Stimulated activated CD4-positive, alpha-beta T cell treated with anti-CD3 and anti-CD28 coated beads, Interleukin-1b, Interleukin-23, amount 100 ng/mL, for 1 hour (primary cell): ENCODE data around the gene PBX3.

ENCODE experiments used
- DNase-seq, 2 donors: peaks; one replicate each; pipeline ENCODE4 v3.0.0-alpha.2; 2020; ENCODE audit warnings: low read depth in 2 of 2

PBX3 gene

DNA sequence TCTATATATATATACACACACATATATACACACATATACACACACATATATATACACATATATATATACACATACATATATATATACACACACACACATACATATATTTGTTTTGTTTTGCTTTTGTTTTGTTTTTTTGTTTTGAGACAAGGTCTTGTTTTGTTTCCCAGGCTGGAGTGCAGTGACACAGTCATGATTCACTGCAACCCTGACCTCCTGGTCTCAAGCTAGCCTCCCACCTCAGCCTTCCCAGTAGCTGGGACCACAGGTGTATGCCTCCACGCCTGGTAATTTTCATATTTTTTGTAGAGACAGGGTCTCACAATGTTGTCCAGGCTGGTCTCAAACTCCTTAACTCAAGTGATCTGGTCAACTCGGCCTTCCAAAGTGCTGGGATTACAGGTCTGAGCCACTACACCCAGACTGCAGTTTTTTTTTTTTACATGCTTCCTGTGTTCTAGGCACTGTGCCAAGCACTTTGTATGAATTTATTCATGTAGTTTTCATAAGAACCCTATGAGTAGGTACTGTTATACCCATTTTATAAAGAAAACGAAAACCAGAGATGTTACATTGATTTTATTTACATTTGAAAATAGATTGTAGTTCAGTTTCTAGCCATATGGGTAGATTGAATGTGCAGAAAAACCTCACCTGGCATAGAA, 120.7 kb downstream of the PBX3 start:
- no peak for DNase-seq

DNA sequence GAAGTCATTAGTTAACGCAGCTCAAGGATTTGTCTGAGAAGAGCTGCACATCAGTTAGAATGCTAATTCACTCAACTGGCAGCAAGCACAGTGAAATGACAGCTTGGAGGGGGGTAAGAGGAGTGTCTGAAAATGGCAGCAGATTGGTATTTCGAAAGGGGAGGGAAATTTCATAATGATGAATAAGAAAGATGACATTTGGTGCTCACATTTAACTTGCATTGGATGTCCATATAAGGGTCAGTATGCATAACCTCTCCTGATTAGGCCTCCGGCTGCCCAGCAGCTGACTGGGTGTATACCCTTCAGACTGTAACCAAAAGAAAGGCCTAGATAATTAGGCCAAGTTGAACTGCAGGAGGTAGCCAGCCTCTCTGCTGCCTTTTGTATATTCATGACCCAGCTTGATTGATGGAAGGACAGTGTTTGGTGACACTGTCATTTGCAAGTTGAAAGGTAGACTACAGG, 131.0 kb downstream of the PBX3 start:
- DNase-seq, result no peak

DNA sequence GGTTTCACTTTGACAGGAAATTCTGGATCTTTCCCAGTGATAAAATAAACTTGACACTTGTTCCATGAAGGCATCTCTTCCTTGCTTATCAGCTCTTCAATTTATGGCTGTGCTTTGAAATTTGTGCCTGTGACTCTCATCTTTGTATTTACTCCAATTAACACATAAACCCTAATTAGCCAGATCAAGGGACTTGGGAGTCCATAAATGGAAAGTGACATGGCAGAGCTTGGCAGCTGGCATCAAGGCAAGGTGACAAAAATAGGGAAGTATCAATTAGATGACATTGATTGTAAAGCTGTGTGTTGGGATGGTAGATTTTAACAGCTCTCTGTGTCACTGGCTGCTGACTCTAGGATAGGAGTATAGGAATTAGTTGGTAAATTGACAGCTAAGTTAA, 133.9 kb downstream of the PBX3 start:
- DNase-seq, result no peak

DNA sequence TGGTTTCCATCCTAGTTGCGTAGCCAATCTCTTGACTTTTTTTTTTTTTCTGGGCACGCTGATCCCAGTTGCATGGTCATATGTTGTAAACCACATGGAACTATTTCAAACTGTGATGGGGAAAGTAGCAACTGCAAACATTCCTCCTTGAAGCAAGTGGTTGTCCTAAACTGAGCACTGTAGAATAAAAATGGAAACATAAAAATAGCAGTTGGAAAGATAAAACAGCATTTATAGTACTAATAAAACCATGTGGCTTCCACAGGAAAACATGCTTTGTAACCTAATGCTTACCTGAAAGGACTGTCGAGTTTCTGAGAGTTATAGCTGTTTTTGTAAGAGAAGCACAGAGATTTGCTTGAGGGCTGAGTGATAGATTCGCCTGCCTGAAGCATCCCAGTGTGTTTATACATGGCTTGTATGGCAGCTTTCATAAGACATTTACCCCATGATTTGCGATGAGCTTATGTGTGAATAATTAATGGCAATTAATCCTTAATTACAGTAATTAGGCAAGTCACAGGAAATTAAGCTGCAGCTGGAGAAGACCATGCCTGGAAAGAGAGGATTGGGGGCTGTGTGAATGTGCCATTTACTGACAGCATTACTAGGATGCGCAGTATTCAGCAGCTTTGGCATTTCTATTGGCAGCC, 136.5 kb downstream of the PBX3 start:
- no peak for DNase-seq

DNA sequence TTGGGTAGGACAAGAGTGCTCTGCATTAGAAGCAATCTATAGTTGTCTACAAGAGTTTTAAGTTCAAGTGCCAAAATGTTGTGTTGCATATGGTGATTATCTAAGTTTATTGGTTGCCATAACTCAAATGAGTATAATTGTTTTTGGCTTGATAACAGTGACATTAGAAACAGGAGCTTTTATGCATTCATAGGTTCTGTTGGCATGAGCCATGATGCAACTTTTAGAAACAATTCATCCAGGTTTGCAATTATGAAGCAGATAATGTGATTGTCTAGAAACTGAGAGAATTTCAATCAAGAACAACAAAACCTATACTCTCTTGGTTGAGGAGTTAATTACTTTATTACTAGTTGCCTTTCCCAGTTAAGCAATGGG, 137.0 kb downstream of the PBX3 start:
- no peak for DNase-seq

DNA sequence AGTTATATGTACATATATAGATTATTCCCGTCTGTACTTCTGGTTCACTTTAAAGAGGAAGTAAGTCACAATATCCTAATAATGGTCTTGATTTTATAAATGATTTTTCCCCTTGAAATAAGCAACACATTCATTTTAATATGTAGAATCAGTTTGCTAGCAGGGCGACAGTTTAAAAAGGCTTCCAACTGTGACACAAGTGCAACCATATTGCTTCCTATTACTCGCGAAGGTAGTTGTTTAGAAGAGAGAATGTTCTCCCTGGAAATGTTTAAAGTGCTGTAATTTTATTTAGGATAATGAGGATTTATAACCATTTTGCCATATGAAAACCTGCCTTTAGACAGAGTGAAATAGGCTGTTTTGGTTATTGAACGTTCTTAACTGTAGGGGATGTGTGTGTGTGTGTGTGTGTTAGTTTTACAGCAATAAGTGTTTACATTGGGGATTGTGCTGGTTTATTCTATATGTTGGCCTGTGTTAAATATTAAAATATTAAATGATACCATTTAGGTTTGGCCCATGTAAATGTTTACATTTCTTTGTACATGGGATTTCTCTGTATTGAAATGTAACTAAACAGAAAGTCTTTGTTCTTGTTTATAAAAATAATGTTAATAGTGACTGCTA, 138.3 kb downstream of the PBX3 start:
- DNase-seq, result no peak

DNA sequence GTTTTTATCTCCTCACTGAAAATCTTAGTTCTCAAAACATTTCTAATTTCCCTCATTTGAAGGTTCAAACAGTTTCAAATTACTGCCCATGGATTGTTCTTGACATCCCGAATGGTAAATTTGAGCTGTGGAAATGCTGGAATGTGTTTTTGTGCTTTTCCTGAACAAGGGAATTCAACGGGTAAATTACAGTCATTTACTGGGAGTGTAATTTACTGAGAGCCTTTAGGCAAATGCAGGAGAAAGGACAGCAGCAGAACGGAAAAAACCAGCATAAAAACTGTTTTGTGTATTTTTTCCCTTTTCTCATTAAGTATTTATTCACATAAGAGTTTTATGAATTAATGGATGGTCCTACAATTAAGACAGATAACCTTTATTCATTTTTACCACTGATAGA, 139.2 kb downstream of the PBX3 start:
- DNase-seq, result no peak

DNA sequence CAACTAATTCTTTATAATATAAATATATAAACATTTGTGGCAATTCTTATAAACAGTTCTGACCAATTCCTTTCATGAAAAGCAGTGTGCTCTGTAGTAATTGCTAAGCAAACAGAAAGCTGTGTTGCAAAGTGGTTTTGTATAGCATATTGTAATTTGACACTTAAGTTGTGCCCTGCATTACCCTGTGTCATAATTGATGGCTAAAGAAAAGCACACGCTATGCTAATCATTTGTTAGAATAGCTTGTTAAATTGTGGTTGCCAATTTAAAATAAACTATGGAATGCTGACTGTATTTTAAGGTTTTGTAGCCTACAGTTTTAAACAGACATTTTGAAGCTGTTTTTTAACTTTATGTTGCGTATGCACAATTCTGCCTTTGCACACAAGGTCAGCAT, 140.0 kb downstream of the PBX3 start:
- DNase-seq, result no peak

DNA sequence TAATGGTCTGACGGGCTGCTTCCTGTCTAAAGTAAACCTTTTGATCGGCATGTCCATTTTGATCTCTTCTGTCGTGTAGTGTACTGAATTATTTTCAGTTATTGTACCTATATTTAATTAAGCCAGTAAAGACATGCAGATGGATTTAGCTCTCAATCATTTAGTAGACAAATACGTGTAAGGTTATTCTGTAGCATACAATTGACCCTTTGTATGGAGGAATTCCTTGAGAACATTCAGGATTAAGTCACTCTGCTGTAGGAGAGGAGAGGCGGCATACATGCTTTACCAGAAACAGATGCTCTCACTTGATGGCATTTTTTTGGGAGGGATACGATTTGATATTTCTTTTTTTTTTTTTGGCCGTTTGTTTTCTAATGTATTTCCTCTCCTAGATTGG, 141.0 kb downstream of the PBX3 start:
- no peak for DNase-seq

DNA sequence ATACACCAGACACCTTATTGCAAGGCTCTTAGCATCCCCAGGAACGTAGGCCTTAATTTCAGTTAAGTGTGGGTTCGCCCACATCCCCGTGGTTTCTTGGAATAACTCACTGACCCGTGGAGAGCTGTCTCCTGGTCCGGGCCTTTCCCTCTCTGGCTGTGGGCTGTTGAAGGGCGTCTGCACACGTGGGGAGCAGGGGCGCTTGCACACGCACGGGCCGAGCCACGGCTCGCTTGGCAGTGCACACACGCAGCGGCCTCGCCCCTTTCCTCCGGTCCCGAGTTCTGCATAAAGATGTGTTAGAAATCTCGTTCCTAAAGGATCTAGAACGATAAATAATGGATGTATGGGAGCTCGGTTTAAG, 141.9 kb downstream of the PBX3 start:
- no peak for DNase-seq

DNA sequence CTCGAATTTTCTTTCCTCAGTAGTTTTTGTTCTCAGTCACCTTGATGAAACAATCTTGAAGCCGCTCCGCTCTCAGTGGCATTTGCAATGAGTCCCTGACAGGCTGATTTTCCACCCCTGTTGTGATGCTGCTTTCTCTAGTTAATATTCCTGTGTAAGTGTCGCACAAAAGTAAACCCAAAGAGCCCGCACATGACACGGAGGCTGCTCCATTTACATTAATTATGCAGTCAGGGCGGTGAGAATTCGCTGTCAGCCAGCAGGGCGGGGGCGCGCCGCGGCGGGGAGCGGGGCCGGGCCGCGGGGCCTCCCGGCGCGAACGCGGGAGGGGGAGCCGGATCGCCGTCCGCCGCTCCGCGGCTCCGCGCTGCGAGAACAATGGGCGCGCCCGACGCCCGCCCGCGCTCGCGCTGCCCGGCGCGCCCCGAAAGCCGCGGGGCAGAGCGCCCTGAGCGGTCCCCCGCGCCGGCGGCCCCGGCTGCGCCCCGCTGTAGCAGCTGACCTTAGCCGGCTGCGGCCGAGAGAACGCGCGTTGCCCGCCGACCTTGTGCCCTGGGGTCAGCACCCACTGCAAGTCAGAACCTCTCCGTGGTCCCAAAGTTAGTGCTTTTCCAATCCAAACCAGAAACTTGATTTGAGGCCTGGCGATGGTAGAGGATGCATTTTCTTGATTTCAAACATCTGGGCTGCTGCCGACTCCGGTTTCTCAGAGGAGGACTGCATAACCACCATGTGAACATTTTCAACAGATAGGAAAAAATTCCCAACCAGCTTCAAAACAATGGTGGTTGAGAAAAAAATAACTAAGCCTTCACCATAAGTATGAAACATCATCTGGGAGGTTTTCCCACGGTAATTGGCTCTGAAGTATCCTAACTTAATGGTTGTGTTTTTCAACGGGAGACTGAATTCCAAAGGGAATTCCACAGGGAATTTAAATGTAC, 142.6 kb downstream of the PBX3 start:
- DNase-seq, result no peak

DNA sequence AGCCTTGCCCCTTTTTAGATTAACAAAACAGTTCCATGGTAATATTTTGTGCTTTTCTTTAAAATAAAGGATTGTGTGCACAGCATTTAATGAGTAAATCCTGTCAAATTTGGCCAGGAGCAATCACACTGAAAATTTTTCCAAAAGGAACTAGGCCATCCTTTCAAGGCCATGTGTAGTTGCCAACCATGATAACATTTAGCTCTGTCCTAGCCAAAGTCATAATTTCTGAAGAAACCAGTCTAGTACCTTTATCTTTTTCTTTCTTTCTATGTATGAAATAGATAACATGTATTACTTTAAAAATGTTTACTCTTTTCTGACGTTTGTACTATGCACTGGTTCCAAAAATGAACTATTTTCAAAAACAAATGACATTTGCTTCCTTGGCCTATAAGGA, 143.7 kb downstream of the PBX3 start:
- DNase-seq, result no peak

DNA sequence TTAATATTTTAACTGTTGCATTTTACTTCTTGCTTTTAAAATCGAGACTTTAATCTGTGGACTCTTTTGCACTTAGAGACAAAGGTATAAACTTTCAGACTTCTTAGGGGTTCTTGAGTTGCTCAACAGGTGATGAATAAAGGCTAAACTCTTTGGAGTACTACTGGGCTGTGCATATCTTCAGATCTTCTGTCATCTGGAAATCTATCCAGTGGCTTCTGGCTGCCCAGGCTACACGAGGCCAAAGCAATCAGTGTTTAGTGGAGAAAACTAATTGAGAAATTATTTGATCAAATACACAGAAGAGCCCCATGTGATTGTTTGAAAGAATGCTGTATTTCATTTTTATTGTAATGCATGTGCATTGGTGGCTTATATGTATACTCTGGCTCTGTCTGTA, 146.1 kb downstream of the PBX3 start:
- no peak for DNase-seq

DNA sequence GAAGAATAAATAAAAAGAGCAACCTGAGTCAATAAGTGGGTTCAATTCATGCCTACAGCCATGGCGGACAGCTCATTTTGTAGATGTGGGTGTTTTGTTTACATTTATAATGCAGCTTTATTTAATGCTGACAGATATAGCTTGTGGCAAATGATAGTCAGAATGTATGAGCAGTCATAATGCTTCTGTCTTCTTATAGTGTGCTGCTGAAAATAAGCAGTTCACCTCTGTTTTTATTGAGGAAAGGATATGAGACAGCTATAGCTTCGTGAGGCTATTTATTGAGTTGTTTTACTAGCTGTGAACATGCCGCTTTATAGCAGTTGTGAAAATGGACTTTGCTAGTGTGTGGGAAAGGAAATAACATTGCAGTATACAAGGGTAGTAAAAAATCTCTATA, 147.4 kb downstream of the PBX3 start:
- DNase-seq, result no peak

DNA sequence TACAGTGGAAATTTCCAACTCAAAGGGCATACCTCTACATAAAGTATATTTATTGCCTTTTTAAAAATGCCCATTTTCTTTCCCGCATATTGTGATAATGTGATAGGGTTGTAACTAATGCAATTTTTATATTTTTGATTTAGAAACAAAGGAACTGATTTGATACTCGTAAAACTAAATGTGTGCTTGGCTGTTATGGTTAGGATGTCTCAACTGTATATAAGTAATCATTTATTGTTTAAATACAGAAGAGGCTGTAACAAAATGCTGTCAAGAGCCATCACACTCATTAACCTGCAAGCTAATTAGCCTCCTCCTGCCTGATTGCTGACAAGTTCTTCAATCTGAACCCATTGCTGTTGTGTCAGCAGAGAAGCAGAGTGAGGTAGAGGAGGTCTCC, 149.2 kb downstream of the PBX3 start:
- no peak for DNase-seq

DNA sequence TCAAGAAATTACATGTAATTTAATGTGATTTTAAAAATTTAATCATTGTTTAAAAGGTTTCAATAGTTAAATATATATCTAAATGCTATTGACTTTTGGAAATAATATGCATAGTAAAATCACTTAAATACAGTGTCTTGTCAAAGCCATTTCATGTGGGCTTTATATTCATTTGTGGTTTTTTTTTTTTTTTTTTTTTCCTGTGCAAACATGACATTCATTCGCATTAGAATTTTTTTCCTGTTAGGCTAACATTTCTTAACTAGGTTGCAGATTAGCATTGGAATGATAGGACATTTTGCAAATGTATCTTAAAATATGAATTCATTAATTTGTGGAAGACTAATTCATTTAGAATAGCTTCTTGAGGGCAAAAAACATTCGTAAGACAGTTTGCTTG, 149.8 kb downstream of the PBX3 start:
- no peak for DNase-seq

DNA sequence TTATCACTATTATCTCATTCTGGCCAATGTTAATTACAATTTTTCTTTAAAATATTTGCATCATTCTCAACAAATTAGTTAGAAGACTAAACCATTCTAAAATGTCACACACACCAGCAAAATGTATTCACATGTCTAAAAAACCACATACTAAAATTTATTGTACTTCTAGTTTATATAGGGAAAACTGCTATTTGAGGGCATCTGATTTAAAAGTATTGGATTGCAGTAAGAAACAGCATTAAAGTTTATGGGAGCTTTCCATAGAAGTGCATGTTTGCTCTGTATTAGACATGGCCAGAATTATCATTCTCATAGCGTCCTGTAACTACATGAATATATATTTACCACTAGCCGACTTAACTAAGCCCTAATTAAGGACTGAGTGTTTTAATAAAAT, 150.3 kb downstream of the PBX3 start:
- no peak for DNase-seq

DNA sequence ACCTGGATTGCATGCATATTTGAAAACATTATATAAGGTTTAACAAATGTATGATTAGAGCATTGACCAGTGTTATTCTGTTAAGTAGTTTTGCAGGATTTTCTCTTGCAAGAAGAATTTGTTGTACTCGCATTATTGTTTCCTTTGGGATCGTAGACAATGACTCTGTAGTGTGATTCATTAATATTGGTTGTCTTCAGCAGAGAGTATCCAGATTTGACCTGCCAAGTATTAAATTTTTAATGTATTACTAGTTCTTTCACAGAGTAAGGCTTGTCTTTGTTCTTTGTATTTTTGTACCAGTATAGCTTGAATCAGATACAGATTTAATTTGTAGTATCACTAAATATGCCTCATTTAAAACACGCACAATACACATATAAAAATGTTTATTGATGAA, 155.0 kb downstream of the PBX3 start:
- DNase-seq, result no peak

DNA sequence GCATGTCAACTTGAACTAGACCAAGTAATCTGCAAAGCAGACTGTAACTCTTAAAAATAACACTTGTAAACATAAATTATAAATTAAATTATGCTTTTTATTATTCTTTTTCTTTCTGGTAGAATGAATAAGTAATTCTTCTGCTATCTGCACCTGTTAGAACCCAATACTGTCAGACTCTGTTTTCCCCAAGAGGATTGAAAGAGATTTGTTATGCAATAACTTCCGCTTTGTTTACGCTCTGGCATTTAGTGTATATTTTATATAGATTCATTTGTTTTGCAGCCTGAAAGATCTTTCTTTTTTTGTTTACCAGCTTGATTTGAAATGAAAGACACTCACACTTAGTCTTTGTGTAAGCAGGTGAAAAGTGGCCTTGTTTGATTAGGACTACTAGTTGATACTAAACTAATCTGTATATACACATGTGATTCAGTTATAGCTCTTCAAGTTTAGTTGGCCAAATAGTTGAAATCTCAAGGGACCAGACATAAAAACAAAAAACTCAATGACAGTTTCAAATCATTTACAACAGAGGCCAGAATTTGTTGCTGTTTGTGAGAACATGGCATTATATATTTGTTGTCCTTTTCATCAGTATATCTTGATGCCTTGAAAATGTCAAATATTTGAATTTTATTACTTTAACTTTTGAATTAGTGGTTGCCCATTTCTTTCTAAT, 155.8 kb downstream of the PBX3 start:
- no peak for DNase-seq

DNA sequence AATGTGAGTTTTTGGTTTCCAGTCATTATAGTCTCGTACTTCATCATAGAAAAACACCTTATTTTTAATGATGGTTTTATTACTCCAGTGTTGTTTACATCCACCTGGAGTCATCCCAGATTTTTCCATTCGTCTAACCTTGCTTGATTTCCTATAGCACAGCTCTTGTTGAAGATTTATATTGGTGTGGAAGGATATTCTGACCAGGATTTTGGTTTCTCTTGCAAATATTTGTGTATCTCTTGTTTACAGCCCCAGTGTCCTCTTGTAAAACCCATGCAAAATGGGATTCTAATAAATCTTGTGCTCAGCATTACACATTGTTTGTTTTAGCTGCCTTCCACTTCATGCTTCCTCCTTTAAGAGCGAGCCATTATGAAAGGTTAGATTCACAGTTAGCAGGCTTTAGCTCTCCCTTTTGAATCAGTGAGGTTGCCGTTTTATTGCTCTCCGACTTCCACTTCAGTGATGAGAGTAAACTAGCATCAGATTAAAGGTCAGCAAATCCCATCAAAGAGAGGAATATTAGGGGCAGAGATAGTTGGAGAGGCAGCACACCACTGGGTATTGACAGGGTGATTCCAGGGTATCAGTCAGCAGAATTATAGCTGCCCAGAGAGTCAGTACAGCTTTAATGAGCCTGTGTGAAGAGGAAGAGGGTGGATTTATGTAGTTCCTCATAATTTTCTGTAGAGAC, 157.1 kb downstream of the PBX3 start:
- no peak for DNase-seq

DNA sequence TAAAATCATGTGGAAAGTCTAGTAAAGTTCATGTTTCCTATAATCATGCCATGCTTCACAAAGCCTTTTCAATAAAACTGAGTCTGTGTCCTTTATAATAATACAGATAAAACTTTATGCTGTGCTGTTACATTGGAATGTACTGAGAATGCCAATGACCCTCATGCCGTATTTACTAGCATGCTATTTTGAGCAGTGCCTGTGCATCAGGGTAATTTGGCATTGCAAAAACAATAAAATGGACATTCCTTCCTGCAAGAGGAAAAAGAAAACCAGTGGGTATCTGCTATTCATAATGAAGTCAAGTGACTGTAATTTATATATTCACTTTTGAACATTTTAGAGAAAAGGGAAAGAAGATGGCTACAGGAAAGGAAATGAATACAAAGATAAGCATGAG, 159.0 kb downstream of the PBX3 start:
- no peak for DNase-seq
